AG04450 (cell line): ENCODE measurements around the gene SLC30A7. TPM values are rescaled to one million over a fixed set of nuclear protein-coding genes. Genes with fewer than 3 reads are reported as not detected.

Experiments used
- CTCF ChIA-PET: fragments of 300-600, 350-600 bp; formaldehyde crosslinking; extraction: SDS; loops from one replicate; lab custom pipeline; 2022; ENCODE audit warnings: antibody characterized with exemption, inconsistent platforms; lab: Charles Lee
- POLR2A ChIA-PET: fragments of 350-600 bp; formaldehyde crosslinking; extraction: SDS; loops from one replicate; lab custom pipeline; 2021; ENCODE audit warnings: antibody characterized with exemption, inconsistent platforms; lab: Yijun Ruan, JAX
- DNase-seq: peaks from one replicate; pipeline ENCODE4 v3.0.0-alpha.2; 2011; ENCODE audit warnings: low read depth, low spot score
- H3K27ac ChIP-seq: one replicate; pipeline ENCODE4 v1.5.1; 2012; ENCODE audit warnings: low read depth, low read length, control low read depth
- H3K27me3 ChIP-seq: one replicate; pipeline ENCODE4 v1.6.0; 2012; ENCODE audit warnings: low read length; ENCODE audit not compliant: control insufficient read depth, insufficient read depth
- H3K4me3 ChIP-seq: 2 replicates; pipeline ENCODE4 v1.5.1; 2011; ENCODE audit warnings: mild to moderate bottlenecking, low read depth, low read length, control low read depth
- H3K9me3 ChIP-seq: 2 replicates; pipeline ENCODE4 v1.5.1; 2012; ENCODE audit warnings: low read length; ENCODE audit not compliant: control insufficient read depth, insufficient read depth
- CTCF ChIP-seq: IDR thresholded peaks from 2 replicates; pipeline ENCODE4 v1.5.1; 2011; ENCODE audit warnings: low read depth, low read length, control low read depth, inconsistent platforms
- polyA plus RNA-seq: library from polyadenylated mRNA; depleted of rRNA; stranded (reverse); fragments of >200 nt; gene quantifications from 2 replicates; pipeline ENCODE4 v1.2.3, GENCODE V29; 2011

Gene SLC30A7
- polyA plus RNA-seq, 1 experiment = 15.1 TPM

- H3K27me3 ChIP-seq = no peaks in the 10 kb centered on the region
- POLR2A ChIA-PET = no interaction called here
Observed at GRCh38 chr1:100860397-100860991, 35.4 kb upstream of the SLC30A7 start.

GRCh38 chr1:100861379-100861778 is 34.5 kb upstream of the SLC30A7 start:
- ChIA-PET POLR2A (no interaction called here), CTCF (no interaction called here)
- no peak overlapping the region for H3K27ac ChIP-seq
- no peak for TF ChIP-seq CTCF
- H3K27me3 ChIP-seq = no peaks in the 10 kb centered on the region
- DNase-seq = no peak
- no peak overlapping the region for H3K4me3 ChIP-seq
- H3K9me3 ChIP-seq = no peaks in the 10 kb centered on the region

More at GRCh38 chr1:100860397-100860991, 35.4 kb upstream of the SLC30A7 start:
- Histone ChIP-seq H3K27ac (no peak overlapping the region), H3K4me3 (no peak overlapping the region), H3K9me3 (peaks cover 3% of the 10 kb centered on the region; the same call in 1 of the 2 replicates)
- DNase-seq = no peak
- CTCF ChIA-PET = interaction anchor here (1.0 kb wide), 1 partner anchor 8 kb away, joined by 5 read pairs; no protein-coding TSS in a partner anchor
- TF ChIP-seq CTCF = no peak

- ChIA-PET POLR2A (no interaction called here), CTCF (interaction anchor here (1.3 to 3.1 kb wide), 5 partner anchors 128 to 407 kb away, joined by 3 to 33 read pairs (median 12); no protein-coding TSS in a partner anchor)
- TF ChIP-seq CTCF = no peak
- DNase-seq = peak; percentile 33
- H3K27ac ChIP-seq = no peak overlapping the region
- H3K4me3 ChIP-seq = no peak overlapping the region
- H3K9me3 ChIP-seq = no peaks in the 10 kb centered on the region
- no peaks in the 10 kb centered on the region for H3K27me3 ChIP-seq
Observed at GRCh38 chr1:100862591-100862990, 33.3 kb upstream of the SLC30A7 start.

GRCh38 chr1:100866041-100866900 is 29.6 kb upstream of the SLC30A7 start:
- Histone ChIP-seq H3K27ac (no peak overlapping the region), H3K9me3 (no peaks in the 10 kb centered on the region), H3K27me3 (no peaks in the 10 kb centered on the region), H3K4me3 (no peak overlapping the region)
- POLR2A ChIA-PET = no interaction called here
- no peak for DNase-seq
- TF ChIP-seq CTCF = peak; percentile 60
- CTCF ChIA-PET = interaction anchor here (0.7 to 7.4 kb wide), 12 partner anchors 135 to 408 kb away, joined by 3 to 481 read pairs (median 4); no protein-coding TSS in a partner anchor

- ChIA-PET CTCF (interaction anchor here (0.7 to 7.4 kb wide), 11 partner anchors 196 to 422 kb away, joined by 3 to 481 read pairs (median 6); no protein-coding TSS in a partner anchor), POLR2A (no interaction called here)
- Histone ChIP-seq H3K4me3 (no peak overlapping the region), H3K9me3 (no peaks in the 10 kb centered on the region), H3K27ac (no peak overlapping the region), H3K27me3 (no peaks in the 10 kb centered on the region)
- no peak for DNase-seq
- TF ChIP-seq CTCF = no peak
Observed at GRCh38 chr1:100866901-100867206, 29.0 kb upstream of the SLC30A7 start.
